ENCODE data around the gene STXBP2.

Gene STXBP2

DNA sequence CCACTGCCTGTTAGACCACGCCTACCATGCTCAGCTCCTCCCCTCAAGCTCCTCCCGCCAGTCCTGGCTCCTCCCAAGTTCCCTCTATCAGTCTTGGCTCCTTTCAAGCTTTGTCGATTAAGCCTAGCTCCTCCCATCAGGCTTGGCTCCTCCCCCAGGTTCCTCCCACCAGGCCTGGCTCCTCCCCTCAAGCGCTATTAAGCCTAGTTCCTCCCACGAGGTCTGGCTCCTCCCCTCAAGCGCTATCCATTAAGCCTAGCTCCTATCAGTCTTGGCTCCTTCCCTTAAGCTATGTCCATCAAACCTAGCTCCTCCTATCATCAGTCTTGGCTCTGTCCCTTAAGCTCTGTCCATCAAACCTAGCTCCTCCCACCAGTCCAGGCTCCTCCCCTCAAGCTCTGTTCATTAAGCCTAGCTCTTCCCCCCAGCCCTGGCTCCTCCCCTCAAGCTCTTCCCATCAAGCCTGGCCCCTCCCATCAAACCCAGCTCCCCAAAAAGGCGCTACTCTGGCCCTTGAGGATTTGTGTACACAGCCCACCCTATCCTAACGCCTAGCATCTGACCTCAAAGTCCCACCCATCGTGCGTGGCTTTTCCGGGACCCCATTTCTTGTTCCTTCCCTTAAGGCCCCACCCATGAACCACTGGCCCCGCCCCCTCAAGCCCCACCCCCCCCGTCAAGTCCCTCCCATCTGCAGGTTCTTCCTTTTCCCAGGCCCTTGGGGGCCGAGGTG is 31.3 kb upstream of the STXBP2 start:
- TF ChIP-seq, protein P1, sequence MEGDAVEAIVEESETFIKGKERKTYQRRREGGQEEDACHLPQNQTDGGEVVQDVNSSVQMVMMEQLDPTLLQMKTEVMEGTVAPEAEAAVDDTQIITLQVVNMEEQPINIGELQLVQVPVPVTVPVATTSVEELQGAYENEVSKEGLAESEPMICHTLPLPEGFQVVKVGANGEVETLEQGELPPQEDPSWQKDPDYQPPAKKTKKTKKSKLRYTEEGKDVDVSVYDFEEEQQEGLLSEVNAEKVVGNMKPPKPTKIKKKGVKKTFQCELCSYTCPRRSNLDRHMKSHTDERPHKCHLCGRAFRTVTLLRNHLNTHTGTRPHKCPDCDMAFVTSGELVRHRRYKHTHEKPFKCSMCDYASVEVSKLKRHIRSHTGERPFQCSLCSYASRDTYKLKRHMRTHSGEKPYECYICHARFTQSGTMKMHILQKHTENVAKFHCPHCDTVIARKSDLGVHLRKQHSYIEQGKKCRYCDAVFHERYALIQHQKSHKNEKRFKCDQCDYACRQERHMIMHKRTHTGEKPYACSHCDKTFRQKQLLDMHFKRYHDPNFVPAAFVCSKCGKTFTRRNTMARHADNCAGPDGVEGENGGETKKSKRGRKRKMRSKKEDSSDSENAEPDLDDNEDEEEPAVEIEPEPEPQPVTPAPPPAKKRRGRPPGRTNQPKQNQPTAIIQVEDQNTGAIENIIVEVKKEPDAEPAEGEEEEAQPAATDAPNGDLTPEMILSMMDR (IDR thresholded peaks at IDR 0.05; ENCODE audit: low read depth, low read length, missing control alignments) = no peak
- no peak for DNase-seq
- in situ Hi-C loops (cut with HindIII; ENCODE audit: low pct_ligation_motif_present, low sequenced_read_pairs) = no loop called here
- H3K36me3 ChIP-seq (replicated peaks) = no peaks in the 10 kb centered on the region
- H3K27me3 ChIP-seq (replicated peaks) = no peaks in the 10 kb centered on the region
- no peak overlapping the region for H3K27ac ChIP-seq
- no peak overlapping the region for H3K4me3 ChIP-seq (ENCODE audit: low read depth, low read length)

DNA sequence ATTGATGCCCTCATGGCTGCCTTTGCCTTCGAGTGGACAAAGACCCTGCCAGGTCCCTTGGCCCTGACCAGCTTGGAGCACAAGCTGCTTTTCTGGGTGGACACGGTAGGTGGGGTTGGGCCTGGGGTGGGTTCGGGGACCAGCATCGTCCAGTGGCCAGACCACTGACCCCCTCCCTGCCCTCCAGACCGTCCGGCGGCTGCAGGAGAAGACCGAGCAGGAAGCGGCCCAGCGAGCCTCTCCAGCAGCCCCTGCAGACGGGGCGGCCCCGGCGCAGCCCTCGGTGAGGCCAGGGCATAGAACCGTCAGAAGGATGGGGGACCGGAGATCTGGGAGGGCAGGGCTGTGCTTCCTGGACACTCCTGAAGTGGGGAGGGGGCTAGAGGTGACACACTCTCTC is 30.6 kb upstream of the STXBP2 start:
- no peak for DNase-seq
- Histone ChIP-seq H3K27me3 (replicated peaks) (no peaks in the 10 kb centered on the region), H3K27ac (no peak overlapping the region), H3K36me3 (replicated peaks) (no peaks in the 10 kb centered on the region), H3K4me3 (ENCODE audit: low read depth, low read length) (no peak overlapping the region)
- TF ChIP-seq, protein P1 (IDR thresholded peaks at IDR 0.05; ENCODE audit: low read depth, low read length, missing control alignments) = no peak
- in situ Hi-C loops (cut with HindIII; ENCODE audit: low pct_ligation_motif_present, low sequenced_read_pairs) = no loop called here

DNA sequence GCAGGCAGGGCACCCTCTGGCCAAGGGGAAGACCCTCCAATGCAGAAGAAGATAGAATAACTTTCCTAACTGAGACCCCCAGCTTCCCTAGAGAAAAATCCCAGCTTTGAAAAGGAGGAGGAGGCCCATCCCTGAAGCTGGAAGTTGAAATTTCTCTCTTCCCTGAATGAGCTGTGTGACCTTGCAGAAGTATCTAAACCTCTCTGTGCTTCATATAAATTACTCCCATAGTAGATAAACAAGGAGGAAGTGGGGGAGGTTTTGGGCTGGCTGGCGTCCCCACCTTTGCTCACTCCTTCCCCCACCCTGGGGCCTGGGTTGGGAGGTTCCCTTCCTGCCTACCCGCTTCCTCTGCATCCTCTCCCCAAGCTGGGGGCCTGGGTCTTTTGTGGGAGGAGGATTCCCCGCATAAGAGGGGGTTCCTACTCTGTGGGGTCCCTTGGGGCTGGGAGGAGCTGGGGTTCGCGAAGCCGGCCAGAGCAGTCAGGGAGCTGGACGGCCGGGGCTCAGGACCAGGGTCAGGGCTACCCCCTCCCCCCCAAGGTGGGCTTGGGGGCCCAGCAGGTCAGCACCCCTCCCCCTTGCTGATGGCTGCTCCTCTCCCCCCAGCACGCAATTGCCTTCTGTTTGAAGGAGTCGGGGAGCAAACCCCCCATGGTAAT is 29.6 kb upstream of the STXBP2 start:
- in situ Hi-C loops (cut with HindIII; ENCODE audit: low pct_ligation_motif_present, low sequenced_read_pairs) = no loop called here
- Histone ChIP-seq H3K4me3 (ENCODE audit: low read depth, low read length) (no peak overlapping the region), H3K27me3 (replicated peaks) (no peaks in the 10 kb centered on the region)

DNA sequence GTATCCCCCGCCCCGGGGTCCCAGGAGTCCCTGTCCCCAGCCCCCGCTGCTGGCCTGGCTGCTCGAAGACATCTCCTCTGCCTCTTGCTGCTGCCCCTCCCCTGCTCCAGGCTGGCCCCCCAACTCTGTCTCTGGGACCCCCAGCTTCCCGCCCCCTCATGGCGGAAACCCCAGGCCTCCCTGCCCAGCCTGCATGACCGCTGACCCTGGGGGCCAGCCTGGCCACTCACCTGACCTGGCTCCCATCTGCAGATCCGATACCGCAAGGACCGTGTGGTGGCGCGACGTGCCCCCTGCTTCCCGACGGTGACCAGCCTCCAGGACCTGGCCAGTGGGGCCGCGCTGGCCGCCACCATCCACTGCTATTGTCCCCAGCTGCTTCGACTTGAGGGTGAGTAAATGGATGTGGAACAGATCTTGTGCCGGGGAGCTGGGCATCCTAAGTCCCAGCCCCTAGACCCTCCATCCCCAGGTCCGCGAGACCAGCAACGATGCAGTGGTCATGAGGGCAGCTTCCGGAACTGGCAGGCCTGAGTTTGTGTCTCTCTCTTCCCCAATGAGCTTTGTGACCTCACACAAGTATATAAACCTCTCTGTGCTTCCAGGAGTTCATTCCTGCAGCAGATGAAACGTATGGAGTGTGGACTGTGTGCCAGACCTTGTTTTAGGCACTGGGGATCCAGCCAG is 28.9 kb upstream of the STXBP2 start:
- TF ChIP-seq, protein P1 (IDR thresholded peaks at IDR 0.05; ENCODE audit: low read depth, low read length, missing control alignments) = no peak

More for the DNA sequence above, 29.6 kb upstream of the STXBP2 start:
- DNase-seq = no peak
- Histone ChIP-seq H3K36me3 (replicated peaks) (no peaks in the 10 kb centered on the region), H3K27ac (no peak overlapping the region)
- TF ChIP-seq, protein P1 (IDR thresholded peaks at IDR 0.05; ENCODE audit: low read depth, low read length, missing control alignments) = no peak

DNA sequence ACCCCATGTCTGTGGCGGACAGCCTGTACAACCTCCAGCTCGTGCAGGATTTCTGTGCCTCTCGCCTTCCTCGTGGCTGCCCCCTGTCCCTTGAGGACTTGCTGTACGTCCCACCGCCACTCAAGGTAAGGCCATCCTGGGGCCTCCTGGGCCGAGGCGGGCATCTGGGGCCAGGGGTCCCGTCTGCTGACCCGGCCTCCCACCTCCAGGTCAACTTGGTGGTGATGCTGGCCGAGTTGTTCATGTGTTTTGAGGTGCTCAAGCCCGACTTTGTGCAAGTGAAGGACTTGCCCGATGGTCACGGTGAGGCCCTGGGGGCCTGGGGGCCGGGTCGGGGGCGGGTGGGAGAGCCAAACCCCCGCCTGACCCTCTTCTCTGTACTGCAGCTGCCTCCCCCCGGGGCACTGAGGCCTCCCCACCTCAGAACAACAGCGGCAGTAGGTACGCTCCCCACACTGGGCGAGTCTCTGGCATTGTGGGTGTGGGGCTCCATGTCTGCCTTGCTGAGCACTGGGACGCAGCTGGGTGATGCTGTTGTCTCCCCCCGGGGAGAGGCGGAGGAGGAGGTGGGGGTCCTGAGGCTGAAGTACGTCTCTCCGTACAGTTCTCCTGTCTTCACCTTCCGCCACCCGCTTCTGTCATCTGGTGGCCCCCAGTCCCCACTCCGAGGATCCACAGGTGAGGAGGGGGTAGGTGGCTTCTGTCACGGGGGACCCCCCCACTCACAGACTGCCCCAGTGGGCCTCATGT is 26.2 kb upstream of the STXBP2 start:
- Histone ChIP-seq H3K36me3 (replicated peaks) (no peaks in the 10 kb centered on the region), H3K27me3 (replicated peaks) (no peaks in the 10 kb centered on the region), H3K27ac (no peak overlapping the region), H3K4me3 (ENCODE audit: low read depth, low read length) (no peak overlapping the region)
- no peak for DNase-seq
- in situ Hi-C loops (cut with HindIII; ENCODE audit: low pct_ligation_motif_present, low sequenced_read_pairs) = no loop called here
- TF ChIP-seq, protein P1 (IDR thresholded peaks at IDR 0.05; ENCODE audit: low read depth, low read length, missing control alignments) = no peak

More for the DNA sequence above, 28.9 kb upstream of the STXBP2 start:
- H3K36me3 ChIP-seq (replicated peaks) = no peaks in the 10 kb centered on the region
- no peak overlapping the region for H3K4me3 ChIP-seq (ENCODE audit: low read depth, low read length)
- in situ Hi-C loops (cut with HindIII; ENCODE audit: low pct_ligation_motif_present, low sequenced_read_pairs) = no loop called here
- DNase-seq = no peak
- H3K27me3 ChIP-seq (replicated peaks) = no peaks in the 10 kb centered on the region
- H3K27ac ChIP-seq = no peak overlapping the region
